NOMO-1 treated with dmso at 0.1 percent for 144 hours (cell line): ENCODE data around the gene ZNF780A.
"Not testable (repeated sequence)": the region's sequence is repeated elsewhere in the genome, so short reads cannot be mapped to it uniquely, and the experiment has no call there.

ENCODE experiments used
- DNase-seq: peaks from one replicate; lab custom pipeline; 2025; ENCODE audit not compliant: unreplicated experiment; lab: John Stamatoyannopoulos, UW

Gene ZNF780A

GRCh38 chr19:40088299-40089047 is 2.3 kb downstream of the ZNF780A start:
- DNase-seq = no peak

- no peak for DNase-seq
Measured at GRCh38 chr19:40084948-40085347, 5.8 kb downstream of the ZNF780A start.

DNA sequence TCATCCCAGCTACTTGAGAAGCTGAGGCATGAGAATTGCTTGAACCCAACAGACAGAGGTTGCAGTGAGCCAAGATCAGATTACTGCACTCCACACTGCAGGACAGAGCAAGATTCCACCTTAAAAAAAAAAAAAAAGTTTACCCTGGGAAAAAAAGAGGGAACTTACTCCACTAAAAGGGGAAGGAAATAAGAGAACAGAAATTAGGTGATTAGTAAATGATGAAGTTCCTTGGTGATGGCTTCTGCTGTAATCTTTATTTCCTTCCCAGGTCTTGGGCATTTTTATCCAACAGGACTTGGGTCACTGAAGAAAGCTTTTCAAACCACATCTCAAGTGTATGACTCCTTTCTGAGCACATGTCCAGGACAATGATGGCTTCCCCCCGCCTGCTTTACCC is 9.3 kb downstream of the ZNF780A start:
- peak; percentile 27 for DNase-seq

DNA sequence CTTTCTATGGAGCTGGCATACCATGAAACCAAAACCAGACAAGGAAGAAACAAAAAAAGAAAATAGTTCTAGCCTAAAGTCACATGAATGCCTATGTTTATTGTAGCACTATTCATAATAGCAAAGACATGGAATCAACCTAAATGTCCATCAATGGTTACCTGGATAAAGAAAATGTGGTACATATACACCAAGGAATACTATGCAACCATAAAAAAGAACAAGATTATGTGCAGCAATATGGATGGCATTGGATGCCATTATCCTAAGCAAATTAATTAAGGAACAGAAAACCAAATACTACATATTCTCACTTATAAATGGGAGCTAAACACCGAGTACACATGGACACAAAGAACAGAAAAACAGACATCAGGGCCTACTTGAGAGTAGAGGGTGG is 10.5 kb downstream of the ZNF780A start:
- no peak for DNase-seq

DNA sequence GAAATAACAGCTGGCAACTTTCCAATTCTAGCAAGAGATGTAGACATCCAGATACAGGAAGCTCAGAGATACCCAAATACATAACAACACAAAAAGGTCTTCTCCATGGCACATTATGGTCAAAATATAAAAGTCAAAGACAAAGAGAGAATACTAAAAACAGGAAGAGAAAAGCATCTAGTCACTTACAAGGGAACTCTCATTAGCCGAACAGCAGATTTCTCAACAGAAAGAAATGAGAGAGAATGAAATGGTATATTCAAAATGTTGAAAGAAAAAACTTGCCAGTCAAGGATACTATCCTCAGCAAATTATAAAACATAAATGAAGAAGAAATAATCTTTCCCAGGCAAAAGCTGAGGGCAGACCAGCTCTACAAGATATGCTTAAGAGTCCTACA is 12.4 kb downstream of the ZNF780A start:
- DNase-seq = no peak

DNA sequence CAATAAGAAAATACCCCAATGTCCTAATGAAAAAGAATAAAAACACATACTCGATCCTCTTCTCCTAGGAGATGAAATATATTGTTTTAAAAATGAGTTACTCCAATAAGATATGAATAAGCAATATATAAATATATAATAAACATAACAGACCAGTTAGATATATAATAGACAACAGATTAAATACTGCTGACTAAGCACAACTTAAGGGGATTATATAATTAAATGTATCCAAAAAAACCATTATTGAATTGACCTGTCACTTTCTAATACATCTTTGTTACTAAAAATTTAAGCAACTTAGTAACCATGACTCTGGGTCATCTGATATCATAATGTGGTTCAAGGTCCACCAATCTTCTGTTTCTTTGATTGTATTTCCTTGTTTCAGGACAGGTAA is 20.7 kb downstream of the ZNF780A start:
- no peak for DNase-seq

- DNase-seq = no peak
Measured at GRCh38 chr19:40059624-40060023, 31.1 kb downstream of the ZNF780A start.

DNA sequence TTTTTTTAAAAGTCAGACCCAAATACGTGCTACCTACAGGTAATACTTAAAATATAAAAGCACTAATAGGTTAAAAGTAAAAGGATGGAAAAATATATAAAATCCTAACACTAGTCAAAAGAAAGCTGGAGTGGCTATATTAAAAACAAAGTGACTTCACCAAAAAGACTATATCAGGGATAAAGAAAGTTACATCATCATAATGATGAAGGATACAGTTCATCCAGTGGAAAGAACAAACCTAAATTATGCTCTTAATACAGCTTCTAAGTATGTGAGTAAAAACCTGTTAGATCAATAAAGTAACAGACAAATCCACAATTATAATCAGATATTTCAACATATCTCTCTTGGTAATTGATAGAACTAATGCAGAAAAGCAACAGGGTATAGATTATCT is 33.6 kb downstream of the ZNF780A start:
- no peak for DNase-seq

GRCh38 chr19:40056505-40056904 is 34.2 kb downstream of the ZNF780A start:
- no peak for DNase-seq

DNA sequence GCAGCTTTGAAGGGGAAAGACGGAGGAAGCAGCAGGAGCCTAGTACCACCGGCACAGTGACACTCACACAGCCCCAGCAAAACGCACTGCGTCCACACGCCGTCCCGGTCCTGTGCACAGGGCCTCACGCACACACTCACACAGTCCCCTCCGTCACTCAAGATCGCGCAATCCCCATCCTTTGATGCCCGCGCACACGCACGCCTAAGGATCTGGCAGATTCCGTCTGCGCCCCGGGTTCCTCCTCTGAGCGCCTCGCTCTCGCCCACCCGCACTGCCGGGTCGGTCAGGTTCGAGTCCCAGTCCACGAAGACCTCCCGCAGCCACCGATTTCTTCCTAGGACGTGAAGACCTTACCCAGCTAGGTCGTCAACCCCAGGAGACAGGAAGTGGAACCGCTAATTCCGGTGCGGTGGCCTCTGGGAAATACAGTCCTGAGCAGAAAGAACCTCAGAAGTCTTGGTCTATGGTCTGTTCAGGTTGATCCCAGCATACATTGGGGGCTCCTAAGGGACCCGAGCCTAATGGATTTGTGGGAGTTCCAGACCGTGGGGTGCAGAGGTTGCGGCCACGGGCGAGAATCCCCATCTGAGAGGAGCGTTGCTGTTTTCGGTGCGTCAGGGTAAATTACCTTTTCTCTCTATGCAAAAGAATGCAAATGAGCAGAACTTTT is 34.8 kb downstream of the ZNF780A start, which contains the start of gene ZNF780B:
Gene ZNF780B, minus strand, starts transcription at position 400 of the 673 bp plus-strand sequence. CDS start 5,899 bp downstream, outside the sequence.
- DNase-seq = peak; percentile 67

GRCh38 chr19:40055049-40055448 is 35.7 kb downstream of the ZNF780A start:
- no peak for DNase-seq

DNA sequence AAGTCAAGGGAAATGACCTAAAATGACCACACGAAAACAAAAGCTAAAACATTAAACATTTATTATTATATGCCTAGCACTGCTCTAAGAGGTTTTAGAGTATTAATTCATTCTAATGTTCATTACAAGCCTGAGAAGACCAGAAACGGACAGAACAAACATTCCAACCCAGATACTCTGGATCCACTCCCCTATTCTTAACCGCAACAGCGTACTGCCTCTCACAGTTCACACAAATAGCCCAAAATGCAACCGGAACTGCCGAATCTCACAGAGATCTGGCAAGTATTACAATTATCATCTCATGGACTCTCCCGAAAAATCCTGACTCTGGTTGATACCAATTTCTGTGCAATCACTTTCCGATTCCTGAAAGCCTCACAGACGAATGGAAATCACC is 36.1 kb downstream of the ZNF780A start:
- no peak for DNase-seq

GRCh38 chr19:40053491-40053890 is 37.3 kb downstream of the ZNF780A start:
- DNase-seq = no peak

GRCh38 chr19:40041718-40042117 is 49.0 kb downstream of the ZNF780A start:
- not testable (repeated sequence) for DNase-seq

- DNase-seq = not testable (repeated sequence)
Measured at GRCh38 chr19:40038047-40038446, 52.7 kb downstream of the ZNF780A start.

- DNase-seq = no peak
Measured at GRCh38 chr19:40035996-40036395, 54.7 kb downstream of the ZNF780A start.

GRCh38 chr19:40033989-40034560 is 56.7 kb downstream of the ZNF780A start:
- no peak for DNase-seq

DNA sequence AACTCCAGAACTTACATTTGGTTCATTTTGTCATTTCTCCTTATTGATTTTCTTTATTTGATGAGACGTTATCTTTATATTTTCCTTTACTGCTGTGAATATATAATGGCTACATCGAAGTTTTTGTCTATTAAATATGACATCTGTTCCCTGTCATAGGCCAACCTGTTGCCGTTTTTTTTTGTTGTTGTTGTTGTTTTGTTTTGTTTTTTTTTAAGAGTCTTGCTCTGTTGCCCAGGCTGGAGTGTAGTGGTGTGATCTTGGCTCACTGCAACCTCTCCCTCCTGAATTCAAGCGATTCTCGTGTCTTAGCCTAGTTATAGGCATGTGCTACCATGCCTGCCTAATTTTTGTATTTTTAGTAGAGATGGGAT is 64.2 kb downstream of the ZNF780A start:
- no peak for DNase-seq

DNA sequence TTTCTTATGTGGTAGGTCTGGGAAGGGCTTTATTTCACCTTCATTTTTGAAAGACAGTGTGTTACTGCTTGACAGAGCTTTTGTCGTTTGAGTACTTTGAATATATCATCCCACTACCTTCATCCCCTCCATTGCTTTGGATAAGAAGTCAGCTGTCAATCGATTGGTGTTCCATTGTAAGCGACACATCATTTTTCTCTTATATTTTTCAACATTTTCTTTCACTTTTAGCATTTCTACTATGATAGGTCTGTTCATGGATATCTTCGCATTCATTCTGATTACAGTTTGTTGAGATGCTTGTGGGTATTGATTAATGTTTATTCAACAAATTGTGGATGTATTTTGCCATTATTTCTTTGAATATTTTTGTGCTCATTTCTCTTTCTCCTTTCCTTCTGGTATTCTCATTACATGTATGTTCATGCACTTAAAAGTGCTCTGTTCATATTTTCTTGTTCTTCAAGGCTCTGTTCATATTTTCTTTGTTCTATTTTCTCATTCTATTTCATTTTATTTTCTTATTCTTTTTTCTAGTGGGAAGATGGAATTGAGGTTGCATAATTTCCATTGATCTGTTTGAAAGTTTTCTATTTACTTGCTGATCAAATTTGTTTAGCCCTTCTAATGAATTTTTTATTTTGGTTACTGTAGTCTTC is 64.7 kb downstream of the ZNF780A start:
- no peak for DNase-seq

DNA sequence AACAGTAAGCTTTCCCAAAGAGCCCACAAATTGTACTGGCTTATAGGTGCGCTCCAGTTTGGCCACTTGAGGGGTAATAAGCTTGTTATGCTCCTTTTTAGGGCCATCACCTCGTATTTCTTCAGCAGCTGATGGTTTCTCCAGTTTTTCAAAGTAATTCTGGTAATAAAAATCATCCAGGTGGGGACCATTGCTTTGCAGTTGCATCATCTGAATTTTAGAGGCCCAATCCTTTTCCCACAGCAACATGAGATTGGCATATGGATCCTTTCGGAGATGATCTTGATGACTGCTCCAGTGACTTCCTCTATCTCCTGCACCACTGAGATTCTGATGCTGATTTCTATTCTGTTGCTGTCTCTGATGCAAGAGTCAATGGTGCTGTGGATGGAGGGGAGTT is 66.8 kb downstream of the ZNF780A start:
- DNase-seq = no peak
